ENCODE measurements around the gene TTC33.
"Not testable (repeated sequence)": the region's sequence is repeated elsewhere in the genome, so short reads cannot be mapped to it uniquely, and the experiment has no call there.

The TTC33 gene

GRCh38 chr5:40605295-40605958 lies 150.3 kb downstream of the TTC33 start:
- no peak for DNase-seq

GRCh38 chr5:40603378-40603777 lies 152.4 kb downstream of the TTC33 start:
- no peak for DNase-seq

GRCh38 chr5:40601198-40601868 lies 154.4 kb downstream of the TTC33 start:
- no peak for DNase-seq

GRCh38 chr5:40600383-40600782 lies 155.4 kb downstream of the TTC33 start:
- no peak for DNase-seq

GRCh38 chr5:40599676-40600075 lies 156.1 kb downstream of the TTC33 start:
- DNase-seq = no peak

GRCh38 chr5:40594811-40595210 lies 160.9 kb downstream of the TTC33 start:
- no peak for DNase-seq

GRCh38 chr5:40591727-40592396 lies 163.9 kb downstream of the TTC33 start:
- DNase-seq = not testable (repeated sequence)

- no peak for DNase-seq
Observed at GRCh38 chr5:40587376-40587775, 168.4 kb downstream of the TTC33 start.

- DNase-seq = no peak
Observed at GRCh38 chr5:40585537-40586267, 170.1 kb downstream of the TTC33 start.

- DNase-seq = no peak
Observed at GRCh38 chr5:40584054-40584453, 171.7 kb downstream of the TTC33 start.

GRCh38 chr5:40578501-40579451 lies 177.0 kb downstream of the TTC33 start:
- no peak for DNase-seq

- DNase-seq = no peak
Observed at GRCh38 chr5:40577718-40578117, 178.0 kb downstream of the TTC33 start.

- DNase-seq = no peak
Observed at GRCh38 chr5:40575921-40576320, 179.8 kb downstream of the TTC33 start.

GRCh38 chr5:40575411-40575810 lies 180.3 kb downstream of the TTC33 start:
- DNase-seq = no peak

GRCh38 chr5:40572937-40573336 lies 182.8 kb downstream of the TTC33 start:
- DNase-seq = no peak

GRCh38 chr5:40572391-40572790 lies 183.4 kb downstream of the TTC33 start:
- no peak for DNase-seq

- no peak for DNase-seq
Observed at GRCh38 chr5:40571729-40572128, 184.0 kb downstream of the TTC33 start.

GRCh38 chr5:40570408-40571129 lies 185.2 kb downstream of the TTC33 start:
- no peak for DNase-seq

- no peak for DNase-seq
Observed at GRCh38 chr5:40569546-40570270, 186.1 kb downstream of the TTC33 start.

- no peak for DNase-seq
Observed at GRCh38 chr5:40568548-40568947, 187.2 kb downstream of the TTC33 start.

GRCh38 chr5:40563173-40563572 lies 192.6 kb downstream of the TTC33 start:
- DNase-seq = not testable (repeated sequence)
